ENCODE results near the gene OXNAD1.

The OXNAD1 gene

GRCh38 chr3:16279010-16279801 lies 14.2 kb downstream of the OXNAD1 start:
- no peak for DNase-seq (ENCODE audit: low spot score)

- DNase-seq (ENCODE audit: low spot score), result no peak
Measured at GRCh38 chr3:16280671-16281070, 15.7 kb downstream of the OXNAD1 start.

- no peak for DNase-seq (ENCODE audit: low spot score)
Measured at GRCh38 chr3:16284633-16285032, 19.6 kb downstream of the OXNAD1 start.

- DNase-seq (ENCODE audit: low spot score), result no peak
Measured at GRCh38 chr3:16286161-16286560, 21.1 kb downstream of the OXNAD1 start.

- no peak for DNase-seq (ENCODE audit: low spot score)
Measured at GRCh38 chr3:16286751-16287543, 21.9 kb downstream of the OXNAD1 start.

GRCh38 chr3:16288664-16289063 lies 23.7 kb downstream of the OXNAD1 start:
- no peak for DNase-seq (ENCODE audit: low spot score)

- no peak for DNase-seq (ENCODE audit: low spot score)
Measured at GRCh38 chr3:16289144-16289889, 24.3 kb downstream of the OXNAD1 start.

- peak; percentile 80 for DNase-seq (ENCODE audit: low spot score)
Measured at GRCh38 chr3:16290007-16290826, 25.2 kb downstream of the OXNAD1 start.

GRCh38 chr3:16290827-16291196 lies 25.8 kb downstream of the OXNAD1 start:
- DNase-seq (ENCODE audit: low spot score), result no peak

- DNase-seq (ENCODE audit: low spot score), result no peak
Measured at GRCh38 chr3:16294844-16295243, 29.8 kb downstream of the OXNAD1 start.

- no peak for DNase-seq (ENCODE audit: low spot score)
Measured at GRCh38 chr3:16295298-16295890, 30.4 kb downstream of the OXNAD1 start.

- no peak for DNase-seq (ENCODE audit: low spot score)
Measured at GRCh38 chr3:16297997-16298885, 33.2 kb downstream of the OXNAD1 start.

GRCh38 chr3:16298891-16299290 lies 33.9 kb downstream of the OXNAD1 start:
- no peak for DNase-seq (ENCODE audit: low spot score)

GRCh38 chr3:16299746-16300145 lies 34.7 kb downstream of the OXNAD1 start:
- no peak for DNase-seq (ENCODE audit: low spot score)

- DNase-seq (ENCODE audit: low spot score), result no peak
Measured at GRCh38 chr3:16300307-16300706, 35.3 kb downstream of the OXNAD1 start.

- DNase-seq (ENCODE audit: low spot score), result no peak
Measured at GRCh38 chr3:16300881-16301359, 35.9 kb downstream of the OXNAD1 start.

- DNase-seq (ENCODE audit: low spot score), result no peak
Measured at GRCh38 chr3:16301507-16301906, 36.5 kb downstream of the OXNAD1 start.

- DNase-seq (ENCODE audit: low spot score), result peak; percentile 34
Measured at GRCh38 chr3:16302082-16302631, 37.1 kb downstream of the OXNAD1 start.

- no peak for DNase-seq (ENCODE audit: low spot score)
Measured at GRCh38 chr3:16303037-16303575, 38.1 kb downstream of the OXNAD1 start.
